HG03103 (cell line): ENCODE data around the gene ATP2B3.
A peak's percentile ranks its signal among the peaks of the same experiment; 100 is the strongest.

ENCODE experiments used
- ATAC-seq: cut with Tn5 transposase; IDR thresholded peaks from one replicate; pipeline ENCODE4 v1.9.1; 2021; ENCODE audit warnings: low read depth; ENCODE audit not compliant: unreplicated experiment

The ATP2B3 gene

GRCh38 chrX:153608376-153608775 is 90.9 kb downstream of the ATP2B3 start:
- ATAC-seq = no peak

- ATAC-seq = no peak
Measured at GRCh38 chrX:153608806-153609205, 91.4 kb downstream of the ATP2B3 start.

- peak; percentile 74 for ATAC-seq
Measured at GRCh38 chrX:153609917-153610835, 92.7 kb downstream of the ATP2B3 start.

- no peak for ATAC-seq
Measured at GRCh38 chrX:153610836-153611213, 93.4 kb downstream of the ATP2B3 start.

- no peak for ATAC-seq
Measured at GRCh38 chrX:153611298-153612095, 94.1 kb downstream of the ATP2B3 start.

- ATAC-seq = no peak
Measured at GRCh38 chrX:153612413-153612812, 95.0 kb downstream of the ATP2B3 start.

GRCh38 chrX:153614818-153615217 is 97.4 kb downstream of the ATP2B3 start:
- ATAC-seq = no peak

GRCh38 chrX:153620576-153620975 is 103.1 kb downstream of the ATP2B3 start:
- no peak for ATAC-seq

GRCh38 chrX:153621949-153622598 is 104.6 kb downstream of the ATP2B3 start:
- no peak for ATAC-seq

- no peak for ATAC-seq
Measured at GRCh38 chrX:153622661-153623309, 105.3 kb downstream of the ATP2B3 start.

GRCh38 chrX:153623310-153624029 is 106.0 kb downstream of the ATP2B3 start:
- ATAC-seq = no peak

- no peak for ATAC-seq
Measured at GRCh38 chrX:153624196-153625091, 107.0 kb downstream of the ATP2B3 start.

GRCh38 chrX:153625271-153626024 is 108.0 kb downstream of the ATP2B3 start:
- ATAC-seq = no peak

GRCh38 chrX:153626025-153626633 is 108.7 kb downstream of the ATP2B3 start:
- no peak for ATAC-seq

GRCh38 chrX:153626863-153627674 is 109.6 kb downstream of the ATP2B3 start:
- ATAC-seq = no peak

- no peak for ATAC-seq
Measured at GRCh38 chrX:153627675-153628111, 110.3 kb downstream of the ATP2B3 start.

- ATAC-seq = no peak
Measured at GRCh38 chrX:153628129-153628528, 110.7 kb downstream of the ATP2B3 start.
